ENCODE measurements around the gene CDPF1.

CDPF1 gene, protein sequence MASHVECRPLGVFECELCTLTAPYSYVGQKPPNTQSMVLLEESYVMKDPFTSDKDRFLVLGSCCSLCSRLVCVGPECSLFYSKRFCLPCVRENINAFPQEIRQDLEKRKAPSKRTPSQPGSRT

GRCh38 chr22:46250035-46250782 is at the start of gene CDPF1:
CDPF1 (minus strand) TSS chr22:46250293; CDS start chr22:46248284, 2,009 bp downstream.
- TF ChIP-seq, protein P1, sequence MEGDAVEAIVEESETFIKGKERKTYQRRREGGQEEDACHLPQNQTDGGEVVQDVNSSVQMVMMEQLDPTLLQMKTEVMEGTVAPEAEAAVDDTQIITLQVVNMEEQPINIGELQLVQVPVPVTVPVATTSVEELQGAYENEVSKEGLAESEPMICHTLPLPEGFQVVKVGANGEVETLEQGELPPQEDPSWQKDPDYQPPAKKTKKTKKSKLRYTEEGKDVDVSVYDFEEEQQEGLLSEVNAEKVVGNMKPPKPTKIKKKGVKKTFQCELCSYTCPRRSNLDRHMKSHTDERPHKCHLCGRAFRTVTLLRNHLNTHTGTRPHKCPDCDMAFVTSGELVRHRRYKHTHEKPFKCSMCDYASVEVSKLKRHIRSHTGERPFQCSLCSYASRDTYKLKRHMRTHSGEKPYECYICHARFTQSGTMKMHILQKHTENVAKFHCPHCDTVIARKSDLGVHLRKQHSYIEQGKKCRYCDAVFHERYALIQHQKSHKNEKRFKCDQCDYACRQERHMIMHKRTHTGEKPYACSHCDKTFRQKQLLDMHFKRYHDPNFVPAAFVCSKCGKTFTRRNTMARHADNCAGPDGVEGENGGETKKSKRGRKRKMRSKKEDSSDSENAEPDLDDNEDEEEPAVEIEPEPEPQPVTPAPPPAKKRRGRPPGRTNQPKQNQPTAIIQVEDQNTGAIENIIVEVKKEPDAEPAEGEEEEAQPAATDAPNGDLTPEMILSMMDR (IDR thresholded peaks at IDR 0.05; ENCODE audit: borderline replicate concordance, insufficient read depth, low read depth, low read length), result no peak
- peak within 1 kb of the TSS; percentile 91 for H3K4me3 ChIP-seq (ENCODE audit: low read depth, low read length)

DNA sequence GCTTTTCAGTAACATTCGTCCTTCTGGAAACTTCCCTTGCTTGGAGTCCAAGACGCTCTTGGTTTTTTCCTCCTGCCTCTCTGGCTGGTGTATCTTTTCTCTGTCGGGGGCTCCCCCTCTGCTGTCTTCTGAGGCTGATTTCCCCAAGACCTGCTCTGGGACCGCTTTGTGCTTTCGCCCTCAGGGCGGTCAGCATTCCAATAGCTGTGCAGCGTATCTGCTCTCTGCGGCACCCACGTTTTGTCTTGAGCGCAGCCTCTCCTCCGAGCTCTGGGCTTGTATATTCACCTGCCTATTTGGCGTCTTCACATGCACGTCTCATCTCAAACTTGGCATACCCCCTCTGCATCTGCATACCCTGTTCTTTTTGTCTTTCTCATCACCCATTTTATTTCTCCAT is 49.0 kb upstream of the CDPF1 start:
- TF ChIP-seq, protein P1 (IDR thresholded peaks at IDR 0.05; ENCODE audit: borderline replicate concordance, insufficient read depth, low read depth, low read length), result no peak
- H3K4me3 ChIP-seq (ENCODE audit: low read depth, low read length), result no peak overlapping the region

- TF ChIP-seq, protein P1 (IDR thresholded peaks at IDR 0.05; ENCODE audit: borderline replicate concordance, insufficient read depth, low read depth, low read length), result no peak
- H3K4me3 ChIP-seq (ENCODE audit: low read depth, low read length), result peak overlapping the region; percentile 91
Observed at GRCh38 chr22:46297151-46297812, 47.2 kb upstream of the CDPF1 start.

DNA sequence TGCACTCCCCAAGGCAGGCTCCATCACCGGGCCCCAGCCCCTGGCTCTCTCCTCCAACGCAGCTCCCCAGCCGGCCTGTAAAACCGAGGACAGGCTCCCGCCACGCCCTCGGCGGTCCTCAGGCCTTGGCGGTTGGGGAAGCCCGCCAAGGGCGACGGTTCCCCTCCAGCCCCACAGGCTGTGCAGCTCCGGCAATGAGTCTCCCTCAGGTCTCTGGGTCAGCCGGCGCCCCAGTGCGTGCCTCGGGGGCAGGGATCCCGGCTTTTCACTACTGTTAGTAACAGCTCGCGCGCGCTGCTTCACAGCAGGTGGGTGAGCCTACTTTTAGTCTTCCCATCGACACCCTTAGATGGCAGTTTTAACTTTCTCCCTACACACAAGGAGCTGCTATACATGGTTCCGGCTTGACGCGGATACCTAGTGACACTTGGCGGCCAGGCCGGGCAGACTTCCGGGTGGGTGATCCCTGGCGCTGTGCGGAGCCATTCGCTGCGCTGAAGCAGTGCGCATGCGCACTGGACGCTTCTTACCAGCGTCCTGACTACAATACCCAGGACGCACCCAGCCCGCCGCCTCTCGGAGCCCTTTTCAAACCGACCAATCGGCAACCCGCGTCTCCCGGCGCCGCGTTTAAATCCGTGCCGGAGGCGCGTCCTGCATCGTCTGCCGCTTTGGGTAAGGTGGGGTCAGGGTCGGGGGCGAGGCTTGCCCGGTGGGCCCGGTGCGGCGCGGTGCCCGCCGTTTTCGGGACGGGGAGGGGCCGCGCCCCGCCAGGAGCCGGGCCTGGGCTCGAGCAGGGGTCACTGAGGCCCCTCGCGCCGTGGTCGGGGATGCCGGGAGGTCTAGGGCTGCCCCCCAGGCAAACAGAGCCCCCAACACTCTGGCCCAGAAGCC is 46.4 kb upstream of the CDPF1 start, which contains the start of gene GTSE1:
TSS of gene GTSE1 (plus strand) at position 614 of the 894 bp plus-strand sequence. CDS start 531 bp downstream, outside the sequence.
- peak within 1 kb of the TSS; percentile 91 for H3K4me3 ChIP-seq (ENCODE audit: low read depth, low read length)
- TF ChIP-seq, protein P1 (IDR thresholded peaks at IDR 0.05; ENCODE audit: borderline replicate concordance, insufficient read depth, low read depth, low read length), result no peak

DNA sequence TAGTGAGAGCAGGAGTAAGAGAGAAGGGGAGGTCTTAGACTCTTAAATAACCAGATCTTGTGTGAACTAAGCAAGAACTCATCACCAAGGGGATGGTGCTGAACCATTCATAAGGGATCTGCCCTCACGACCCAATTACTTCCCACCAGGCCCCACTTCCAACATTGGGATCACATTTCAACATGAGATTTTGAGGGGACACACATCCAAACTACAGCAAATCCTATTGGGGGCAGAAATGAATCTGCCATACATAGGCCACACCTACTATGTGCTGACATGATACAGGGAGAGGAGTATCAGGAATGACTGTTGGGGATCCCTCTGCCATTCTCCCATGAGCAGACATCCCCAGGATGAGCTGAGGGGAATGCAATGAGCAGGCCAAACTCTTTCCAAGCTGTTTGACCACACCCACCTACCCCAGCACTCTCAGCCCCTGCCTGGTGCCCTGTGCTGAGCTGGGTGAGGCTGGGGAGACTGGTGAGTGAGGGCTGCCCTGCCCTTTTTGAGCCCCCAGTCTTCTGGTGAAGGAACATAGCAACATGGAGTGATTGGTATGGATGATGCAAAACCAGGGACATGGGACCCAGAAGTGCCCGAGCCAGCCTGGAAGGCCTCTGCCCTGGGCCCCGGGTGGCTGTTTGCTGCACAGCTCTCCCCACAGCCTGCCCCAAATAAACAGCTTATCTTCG is 45.3 kb upstream of the CDPF1 start:
- H3K4me3 ChIP-seq (ENCODE audit: low read depth, low read length), result peak overlapping the region; percentile 62
- TF ChIP-seq, protein P1 (IDR thresholded peaks at IDR 0.05; ENCODE audit: borderline replicate concordance, insufficient read depth, low read depth, low read length), result no peak

DNA sequence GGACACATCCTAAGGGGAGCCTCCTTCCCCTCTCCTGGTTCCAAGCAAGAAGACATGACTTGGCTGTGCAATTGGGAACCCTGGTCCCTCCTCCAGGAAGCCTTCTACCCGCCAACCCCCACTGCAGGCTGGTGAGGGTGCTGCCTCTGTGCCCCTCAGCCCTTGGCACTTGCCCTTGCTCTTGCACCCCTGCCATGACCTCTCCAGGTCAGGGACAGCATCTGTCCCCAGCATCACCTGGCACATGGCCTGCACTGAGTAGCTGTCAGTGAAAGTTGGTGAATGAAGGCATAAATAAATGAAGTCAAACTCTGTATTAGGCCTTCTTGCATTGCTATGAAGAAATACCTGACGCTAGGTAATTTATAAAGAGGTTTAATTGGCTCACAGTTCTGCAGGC is 44.7 kb upstream of the CDPF1 start:
- no peak overlapping the region for H3K4me3 ChIP-seq (ENCODE audit: low read depth, low read length)
- TF ChIP-seq, protein P1 (IDR thresholded peaks at IDR 0.05; ENCODE audit: borderline replicate concordance, insufficient read depth, low read depth, low read length), result no peak

All from GM12875 (cell line).